A549 (cell line): ENCODE measurements around the gene C19orf47. TPM values are rescaled to one million over a fixed set of nuclear protein-coding genes. Genes with fewer than 3 reads are reported as not detected.
A peak's percentile ranks its signal among the peaks of the same experiment; 100 is the strongest.

Experiments
- ATAC-seq, 2 experiments: fragments of 200-7000 bp in 1 of 2; fragments of >200 bp in 1 of 2; cut with Nextera tagmentation in 1 of 2; cut with Tn5 transposase in 1 of 2; 3 replicates each; pipeline versions ENCODE4 v1.8.0 to v1.9.1; 2018 to 2020; ENCODE audit warnings: mild to moderate bottlenecking in 1 of 2, moderate library complexity in 1 of 2
- CTCF ChIA-PET: fragments of 300-600 bp; sonication (Branson Sonifier 250); formaldehyde crosslinking; extraction: SDS; loops from one replicate; lab custom pipeline; 2021; ENCODE audit warnings: antibody characterized with exemption, inconsistent platforms; lab: Yijun Ruan, JAX
- POLR2A ChIA-PET: fragments of 350-600 bp; formaldehyde crosslinking; extraction: SDS; loops from one replicate; lab custom pipeline; 2021; ENCODE audit warnings: antibody characterized with exemption, inconsistent platforms; lab: Yijun Ruan, JAX
- DNase-seq, 2 experiments: peaks; one replicate each; pipeline versions ENCODE4 v3.0.0 to v3.0.0-alpha.2; 2011 to 2016; ENCODE audit warnings: low read depth in 1 of 2, low spot score in 1 of 2
- FAIRE-seq: peaks from 2 replicates; lab custom pipeline; 2011; peaks lifted over from hg19 to GRCh38; lab: Jason Lieb, UNC
- H3K27ac ChIP-seq, 2 experiments: fragments of >200 bp; sonication (Bioruptor Twin); formaldehyde crosslinking; 3 replicates each; pipeline ENCODE4 v1.5.1; 2016 to 2017
- H3K4me1 ChIP-seq: fragments of >200 bp; sonication (Bioruptor Twin); formaldehyde crosslinking; 3 replicates; pipeline ENCODE4 v1.6.1; 2016
- H3K4me2 ChIP-seq: fragments of >200 bp; sonication (Bioruptor Twin); formaldehyde crosslinking; 3 replicates; pipeline ENCODE4 v1.6.1; 2016
- H3K4me3 ChIP-seq: fragments of >200 bp; sonication (Bioruptor Twin); formaldehyde crosslinking; 3 replicates; pipeline ENCODE4 v1.5.1; 2016
- H3K9me3 ChIP-seq: fragments of >200 bp; sonication (Bioruptor Twin); formaldehyde crosslinking; 3 replicates; pipeline ENCODE4 v1.6.1; 2016
- BHLHE40 ChIP-seq: IDR thresholded peaks from 2 replicates; pipeline ENCODE4 v1.6.1; 2012; ENCODE audit warnings: low read depth, low read length, inconsistent platforms
- CBX8 ChIP-seq: fragments of 200-600 bp; sonication (generic); IDR thresholded peaks from 2 replicates; pipeline ENCODE4 v1.6.1; 2016
- CEBPB ChIP-seq, 2 experiments: fragments of >200 bp in 1 of 2; sonication (Bioruptor Twin) in 1 of 2; formaldehyde crosslinking in 1 of 2; IDR thresholded peaks; 2 replicates each; pipeline ENCODE4 v1.6.1; 2012 to 2016
- ESRRA ChIP-seq: fragments of 150-350 bp; IDR thresholded peaks from 2 replicates; pipeline ENCODE4 v1.6.1; 2014; ENCODE audit warnings: mild to moderate bottlenecking, low read length, borderline replicate concordance
- HEYL ChIP-seq: fragments of 250-450 bp; sonication (Bioruptor Pico); IDR thresholded peaks from 2 replicates; pipeline ENCODE4 v1.8.0; 2021; ENCODE audit warnings: mild to moderate bottlenecking, moderate library complexity
- JUN ChIP-seq, 2 experiments: fragments of >200 bp; sonication (Bioruptor Twin); formaldehyde crosslinking; IDR thresholded peaks; 2 replicates in 1 of 2; 3 replicates in 1 of 2; pipeline ENCODE4 v1.6.1; 2016 to 2017
- KDM1A ChIP-seq: fragments of 200-600 bp; sonication (generic); IDR thresholded peaks from 2 replicates; pipeline ENCODE4 v1.6.1; 2016; ENCODE audit warnings: low read depth, mild to moderate bottlenecking
- RAD21 ChIP-seq, 2 experiments: fragments of >200 bp in 1 of 2; sonication (Bioruptor Twin) in 1 of 2; formaldehyde crosslinking in 1 of 2; IDR thresholded peaks in 1 of 2; conservative IDR thresholded peaks in 1 of 2; 2 replicates in 1 of 2; 3 replicates in 1 of 2; pipeline ENCODE4 v1.6.1; 2012 to 2018; ENCODE audit warnings: inconsistent platforms in 1 of 2
- TFCP2L1 ChIP-seq: fragments of 250-450 bp; sonication (Bioruptor Pico); IDR thresholded peaks from 2 replicates; pipeline ENCODE4 v1.5.0; 2021; ENCODE audit warnings: mild to moderate bottlenecking
- ZFP36 ChIP-seq: fragments of 450-650 bp; IDR thresholded peaks from 2 replicates; pipeline ENCODE4 v1.6.1; 2014; ENCODE audit warnings: borderline replicate concordance; ENCODE audit not compliant: partially characterized antibody
- ZSCAN20 ChIP-seq: fragments of 250-450 bp; sonication (Bioruptor Pico); IDR thresholded peaks from 2 replicates; pipeline ENCODE4 v1.8.0; 2022; ENCODE audit warnings: mild to moderate bottlenecking, moderate library complexity
- WGBS: methylation state at CpG from one replicate; pipeline ENCODE4 v1.1.6; 2017; ENCODE audit errors: missing lambda C conversion rate; 5-methylcytosine and 5-hydroxymethylcytosine counted together
- polyA plus RNA-seq, 4 experiments: library from polyadenylated mRNA; depleted of rRNA in 3 of 4; stranded (reverse); fragments of >200 nt; fragmentation: RNase III in 1 of 4; extraction: RNeasy Plus Mini Kit Qiagen cat#74134 plus additional on column Dnase treatment in 1 of 4; gene quantifications; 2 replicates in 3 of 4; 3 replicates in 1 of 4; pipeline ENCODE4 v1.2.3, GENCODE V29; 2011 to 2017
- TF ChIP-seq, protein P1 (sequence below): fragments of 250-450 bp; sonication (Bioruptor Pico); IDR thresholded peaks from 2 replicates; pipeline ENCODE4 v1.5.0; 2020; ENCODE audit warnings: low read depth, mild to moderate bottlenecking, moderate library complexity
- TF ChIP-seq, protein P2 (sequence below): fragments of >200 bp; sonication (Bioruptor Twin); formaldehyde crosslinking; IDR thresholded peaks from 3 replicates; pipeline ENCODE4 v1.5.1; 2016
- TF ChIP-seq, protein P3 (sequence below): IDR thresholded peaks from 2 replicates; pipeline ENCODE4 v1.6.1; 2012; ENCODE audit warnings: low read depth, borderline replicate concordance
- TF ChIP-seq, protein P4 (sequence below): fragments of 150-350 bp; IDR thresholded peaks from 2 replicates; pipeline ENCODE4 v1.6.1; 2014; ENCODE audit warnings: low read depth, mild to moderate bottlenecking, low read length

Gene C19orf47
- polyA plus RNA-seq, 2 of the 4 experiments (the other 2 are of a cell fraction), result 25.7 to 39.8 TPM

DNA sequence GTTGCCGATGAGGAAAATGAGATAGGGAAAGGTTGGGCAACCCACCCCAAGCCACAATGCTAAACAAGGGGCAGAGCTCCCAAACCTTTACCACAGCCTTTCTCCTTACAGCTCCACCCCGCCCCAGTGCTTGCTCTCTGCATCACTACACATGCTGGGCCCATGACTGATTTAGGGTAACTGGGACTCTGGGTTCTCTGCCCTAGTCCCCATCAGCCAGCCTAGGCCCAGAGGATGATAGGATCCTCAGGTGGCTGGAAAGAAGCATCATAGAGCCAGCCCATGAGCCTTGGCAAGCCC is 11.6 kb downstream of the C19orf47 start (continued):
- TF ChIP-seq, protein P1, sequence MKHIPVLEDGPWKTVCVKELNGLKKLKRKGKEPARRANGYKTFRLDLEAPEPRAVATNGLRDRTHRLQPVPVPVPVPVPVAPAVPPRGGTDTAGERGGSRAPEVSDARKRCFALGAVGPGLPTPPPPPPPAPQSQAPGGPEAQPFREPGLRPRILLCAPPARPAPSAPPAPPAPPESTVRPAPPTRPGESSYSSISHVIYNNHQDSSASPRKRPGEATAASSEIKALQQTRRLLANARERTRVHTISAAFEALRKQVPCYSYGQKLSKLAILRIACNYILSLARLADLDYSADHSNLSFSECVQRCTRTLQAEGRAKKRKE (CRISPR knock-in tag), result no peak

DNA sequence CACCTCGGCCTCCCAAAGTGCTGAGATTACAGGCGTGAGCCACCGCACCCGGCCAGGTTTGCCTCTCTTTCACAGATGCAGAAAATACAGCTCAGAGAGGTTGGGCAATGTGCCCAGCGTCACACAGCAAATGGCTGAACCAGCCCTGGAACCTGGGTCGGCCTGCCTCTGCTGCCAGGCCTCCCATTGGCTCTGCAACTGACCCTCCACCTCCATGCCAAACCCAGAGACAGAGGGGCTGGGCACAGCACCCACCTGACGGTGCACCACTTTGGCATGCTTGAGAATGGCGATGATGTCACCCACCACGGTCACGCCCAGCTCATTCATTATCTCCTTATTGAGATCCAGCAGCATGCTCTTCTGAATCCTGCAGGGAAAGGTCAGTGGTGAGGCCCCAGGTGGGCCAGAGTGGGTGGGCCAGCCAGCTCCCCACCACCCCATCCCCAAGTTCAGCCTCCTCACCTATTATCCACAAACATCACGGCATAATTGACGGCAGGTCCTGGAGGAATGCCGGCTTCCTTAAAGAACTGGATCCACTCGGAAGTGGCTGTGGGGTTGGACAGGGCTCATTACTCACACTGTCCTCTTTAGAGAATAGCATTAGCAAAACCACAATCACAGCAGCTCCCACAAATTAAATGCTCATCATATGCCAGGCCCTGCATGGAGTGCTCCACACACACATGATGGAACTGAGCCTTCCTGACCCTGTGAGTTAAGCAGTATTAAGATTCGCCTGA is 12.2 kb downstream of the C19orf47 start:
- no peaks in the 10 kb centered on the region for H3K9me3 ChIP-seq

DNA sequence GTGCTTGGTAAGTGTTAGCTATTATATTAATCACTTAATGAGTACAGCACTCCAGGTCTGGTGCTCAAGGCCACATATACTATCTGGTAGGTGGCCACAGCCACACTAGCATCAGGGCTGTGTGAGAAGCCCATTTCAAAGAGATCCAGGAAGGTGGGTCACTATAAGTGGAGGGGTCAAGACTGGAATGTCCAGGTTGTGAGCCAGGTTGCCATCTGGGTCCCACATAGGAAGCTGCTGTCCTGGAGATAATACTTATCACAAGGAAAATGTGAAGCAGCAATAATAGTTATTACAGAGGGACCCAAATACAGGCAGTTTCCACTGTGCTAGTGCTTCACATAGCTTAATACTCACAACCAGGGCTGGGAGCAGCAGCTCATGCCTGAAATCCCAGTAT is 13.1 kb downstream of the C19orf47 start:
- ChIA-PET CTCF (interaction anchor here (0.9 to 6.9 kb wide), 6 partner anchors 11 to 299 kb away, joined by 3 to 45 read pairs (median 8); partner anchors contain the start of genes C19orf47 and PLD3), POLR2A (interaction anchor here (1.5 kb wide), 1 partner anchor 13 kb away, joined by 5 read pairs; the partner anchor contains the start of genes C19orf47 and PLD3)
- Histone ChIP-seq H3K9me3 (no peaks in the 10 kb centered on the region), H3K4me2 (no peak overlapping the region), H3K27ac (no peak overlapping the region), H3K4me1 (no peaks in the 10 kb centered on the region), H3K4me3 (no peak overlapping the region)
- TF ChIP-seq CEBPB (IDR thresholded peaks at IDR 0.05), result no peak
- TF ChIP-seq, protein P2, sequence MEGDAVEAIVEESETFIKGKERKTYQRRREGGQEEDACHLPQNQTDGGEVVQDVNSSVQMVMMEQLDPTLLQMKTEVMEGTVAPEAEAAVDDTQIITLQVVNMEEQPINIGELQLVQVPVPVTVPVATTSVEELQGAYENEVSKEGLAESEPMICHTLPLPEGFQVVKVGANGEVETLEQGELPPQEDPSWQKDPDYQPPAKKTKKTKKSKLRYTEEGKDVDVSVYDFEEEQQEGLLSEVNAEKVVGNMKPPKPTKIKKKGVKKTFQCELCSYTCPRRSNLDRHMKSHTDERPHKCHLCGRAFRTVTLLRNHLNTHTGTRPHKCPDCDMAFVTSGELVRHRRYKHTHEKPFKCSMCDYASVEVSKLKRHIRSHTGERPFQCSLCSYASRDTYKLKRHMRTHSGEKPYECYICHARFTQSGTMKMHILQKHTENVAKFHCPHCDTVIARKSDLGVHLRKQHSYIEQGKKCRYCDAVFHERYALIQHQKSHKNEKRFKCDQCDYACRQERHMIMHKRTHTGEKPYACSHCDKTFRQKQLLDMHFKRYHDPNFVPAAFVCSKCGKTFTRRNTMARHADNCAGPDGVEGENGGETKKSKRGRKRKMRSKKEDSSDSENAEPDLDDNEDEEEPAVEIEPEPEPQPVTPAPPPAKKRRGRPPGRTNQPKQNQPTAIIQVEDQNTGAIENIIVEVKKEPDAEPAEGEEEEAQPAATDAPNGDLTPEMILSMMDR, result no peak
- TF ChIP-seq ESRRA, result no peak
- no peak for TF ChIP-seq JUN (IDR thresholded peaks at IDR 0.05)
- no peak for TF ChIP-seq RAD21 (conservative IDR thresholded peaks at IDR 0.05 in 1 of 2, IDR thresholded peaks at IDR 0.05 in 1 of 2)
- no peak for TF ChIP-seq CBX8
- TF ChIP-seq HEYL, result no peak
- TF ChIP-seq, protein P3, sequence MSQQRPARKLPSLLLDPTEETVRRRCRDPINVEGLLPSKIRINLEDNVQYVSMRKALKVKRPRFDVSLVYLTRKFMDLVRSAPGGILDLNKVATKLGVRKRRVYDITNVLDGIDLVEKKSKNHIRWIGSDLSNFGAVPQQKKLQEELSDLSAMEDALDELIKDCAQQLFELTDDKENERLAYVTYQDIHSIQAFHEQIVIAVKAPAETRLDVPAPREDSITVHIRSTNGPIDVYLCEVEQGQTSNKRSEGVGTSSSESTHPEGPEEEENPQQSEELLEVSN, result no peak
- no peak for TF ChIP-seq ZFP36
- TF ChIP-seq ZSCAN20 (CRISPR knock-in tag), result no peak
- TF ChIP-seq, protein P4, sequence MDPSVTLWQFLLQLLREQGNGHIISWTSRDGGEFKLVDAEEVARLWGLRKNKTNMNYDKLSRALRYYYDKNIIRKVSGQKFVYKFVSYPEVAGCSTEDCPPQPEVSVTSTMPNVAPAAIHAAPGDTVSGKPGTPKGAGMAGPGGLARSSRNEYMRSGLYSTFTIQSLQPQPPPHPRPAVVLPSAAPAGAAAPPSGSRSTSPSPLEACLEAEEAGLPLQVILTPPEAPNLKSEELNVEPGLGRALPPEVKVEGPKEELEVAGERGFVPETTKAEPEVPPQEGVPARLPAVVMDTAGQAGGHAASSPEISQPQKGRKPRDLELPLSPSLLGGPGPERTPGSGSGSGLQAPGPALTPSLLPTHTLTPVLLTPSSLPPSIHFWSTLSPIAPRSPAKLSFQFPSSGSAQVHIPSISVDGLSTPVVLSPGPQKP, result no peak
- no peak for TF ChIP-seq KDM1A
- TF ChIP-seq BHLHE40, result no peak
- no peak for TF ChIP-seq TFCP2L1 (CRISPR knock-in tag)
- FAIRE-seq, result no peak
- 0 out of 6 replicates have a peak, but pooled peaks of 1 of the 2 experiments have one; percentile 24 for ATAC-seq
- no peak for DNase-seq

More for the DNA sequence above, 12.2 kb downstream of the C19orf47 start:
- Histone ChIP-seq H3K27ac (no peak overlapping the region), H3K4me1 (no peaks in the 10 kb centered on the region), H3K4me3 (no peak overlapping the region), H3K4me2 (no peak overlapping the region)
- 95% methylated on average over 15 of the region's 15 CpGs for whole genome bisulfite sequencing
- peak; percentile 23 for FAIRE-seq
- TF ChIP-seq, protein P2, result no peak
- peak; percentile 68 for TF ChIP-seq ZFP36
- ChIA-PET CTCF (interaction anchor here (0.8 to 6.9 kb wide), 7 partner anchors 11 to 298 kb away, joined by 3 to 45 read pairs (median 8); partner anchors contain the start of genes C19orf47 and PLD3), POLR2A (interaction anchor here (1.0 to 1.5 kb wide), 2 partner anchors 12 kb away, joined by 4 to 5 read pairs; partner anchors contain the start of genes C19orf47 and PLD3)
- no peak for DNase-seq
- ATAC-seq, result no peak; a peak in 1 of 6 replicates
